Peyer's patch (tissue), 4 donors: ENCODE measurements around the gene CHRM1.

ENCODE experiments used
- POLR2A ChIP-seq, 2 donors: fragments of 450-650 bp; IDR thresholded peaks; one replicate each; pipeline ENCODE4 v1.5.1; 2017; ENCODE audit warnings: antibody characterized with exemption in 2 of 2, mild to moderate bottlenecking in 2 of 2, moderate library complexity in 2 of 2
- TF ChIP-seq, protein P1 (sequence below), 6 experiments: fragments of 450-650 bp in 4 of 6; fragments of 200-600 bp in 2 of 6; sonication (generic) in 1 of 6; IDR thresholded peaks; one replicate each; pipeline ENCODE4 v1.5.1; 2017 to 2019; ENCODE audit warnings: antibody characterized with exemption in 6 of 6, mild to moderate bottlenecking in 3 of 6, moderate library complexity in 1 of 6

DNA sequence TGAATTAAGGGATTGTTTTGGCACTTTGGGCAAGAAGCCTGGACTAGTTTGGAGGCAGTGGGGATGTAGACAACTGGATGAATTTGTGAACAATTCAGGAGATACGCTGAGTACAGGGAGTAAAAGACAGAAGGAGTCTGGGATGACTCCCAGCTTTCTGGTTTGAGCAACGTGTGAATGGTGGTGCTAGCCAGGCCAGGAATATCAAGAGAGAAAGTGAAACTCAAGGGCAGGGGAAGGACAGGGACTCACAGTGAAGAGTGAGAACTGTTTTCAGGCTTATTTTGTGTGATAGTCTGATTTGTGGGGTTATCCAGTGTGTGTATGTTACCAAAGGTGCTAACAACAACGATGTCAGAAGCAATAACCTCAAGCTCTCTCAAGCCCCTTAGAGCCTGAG is 15.9 kb downstream of the CHRM1 start:
- TF ChIP-seq, protein P1, sequence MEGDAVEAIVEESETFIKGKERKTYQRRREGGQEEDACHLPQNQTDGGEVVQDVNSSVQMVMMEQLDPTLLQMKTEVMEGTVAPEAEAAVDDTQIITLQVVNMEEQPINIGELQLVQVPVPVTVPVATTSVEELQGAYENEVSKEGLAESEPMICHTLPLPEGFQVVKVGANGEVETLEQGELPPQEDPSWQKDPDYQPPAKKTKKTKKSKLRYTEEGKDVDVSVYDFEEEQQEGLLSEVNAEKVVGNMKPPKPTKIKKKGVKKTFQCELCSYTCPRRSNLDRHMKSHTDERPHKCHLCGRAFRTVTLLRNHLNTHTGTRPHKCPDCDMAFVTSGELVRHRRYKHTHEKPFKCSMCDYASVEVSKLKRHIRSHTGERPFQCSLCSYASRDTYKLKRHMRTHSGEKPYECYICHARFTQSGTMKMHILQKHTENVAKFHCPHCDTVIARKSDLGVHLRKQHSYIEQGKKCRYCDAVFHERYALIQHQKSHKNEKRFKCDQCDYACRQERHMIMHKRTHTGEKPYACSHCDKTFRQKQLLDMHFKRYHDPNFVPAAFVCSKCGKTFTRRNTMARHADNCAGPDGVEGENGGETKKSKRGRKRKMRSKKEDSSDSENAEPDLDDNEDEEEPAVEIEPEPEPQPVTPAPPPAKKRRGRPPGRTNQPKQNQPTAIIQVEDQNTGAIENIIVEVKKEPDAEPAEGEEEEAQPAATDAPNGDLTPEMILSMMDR (IDR thresholded peaks at IDR 0.05) = no peak
- TF ChIP-seq POLR2A (IDR thresholded peaks at IDR 0.05) = no peak
